A673 (cell line): ENCODE results near the gene CERK. TPM values are rescaled to one million over a fixed set of nuclear protein-coding genes. Genes with fewer than 3 reads are reported as not detected.

ENCODE experiments used
- BruUV-seq: library from RNA; stranded (reverse); fragments of 400-500 nt; replicated peaks from 2 replicates; lab custom pipeline; 2021; lab: Mats Ljungman, UMichigan
- CTCF ChIA-PET: fragments of 300-600 bp; sonication (Branson Sonifier 250); formaldehyde crosslinking; loops from one replicate; lab custom pipeline; 2022; ENCODE audit warnings: antibody characterized with exemption; lab: Charles Lee
- POLR2A ChIA-PET: fragments of 300-600 bp; sonication (Branson Sonifier 250); formaldehyde crosslinking; loops from one replicate; lab custom pipeline; 2022; ENCODE audit warnings: antibody characterized with exemption; ENCODE audit not compliant: low non-redundant PET; lab: Charles Lee
- DNase-seq: peaks from one replicate; pipeline ENCODE4 v3.0.0-alpha.2; 2015; ENCODE audit warnings: low spot score
- H3K27ac ChIP-seq: fragments of 200-600 bp; sonication (generic); 2 replicates; pipeline ENCODE4 v1.5.1; 2016; ENCODE audit warnings: mixed run types, low read depth, mild to moderate bottlenecking, mixed read lengths, antibody characterized with exemption, low read length; ENCODE audit not compliant: poor library complexity, severe bottlenecking
- H3K27me3 ChIP-seq: fragments of 200-600 bp; sonication (generic); replicated peaks from 2 replicates; pipeline ENCODE4 v1.6.1; 2017; ENCODE audit warnings: mixed run types, low read depth, mild to moderate bottlenecking, mixed read lengths, antibody characterized with exemption, low read length; ENCODE audit not compliant: insufficient read depth, poor library complexity
- H3K36me3 ChIP-seq: fragments of 200-600 bp; sonication (generic); 2 replicates; pipeline ENCODE4 v1.6.1; 2016; ENCODE audit warnings: mixed run types, mild to moderate bottlenecking, mixed read lengths, antibody characterized with exemption, low read length; ENCODE audit not compliant: insufficient read depth, poor library complexity, severe bottlenecking
- H3K4me1 ChIP-seq: fragments of 200-600 bp; sonication (generic); 2 replicates; pipeline ENCODE4 v1.6.1; 2017; ENCODE audit warnings: mixed run types, mild to moderate bottlenecking, mixed read lengths, antibody characterized with exemption, low read length; ENCODE audit not compliant: insufficient read depth, poor library complexity, severe bottlenecking
- H3K4me3 ChIP-seq: fragments of 200-600 bp; sonication (generic); 2 replicates; pipeline ENCODE4 v1.5.1; 2016; ENCODE audit warnings: low read depth, mixed run types, mild to moderate bottlenecking, mixed read lengths, low read length; ENCODE audit not compliant: poor library complexity, severe bottlenecking
- H3K9me3 ChIP-seq: fragments of 200-600 bp; sonication (generic); 2 replicates; pipeline ENCODE4 v1.6.1; 2016; ENCODE audit warnings: mixed run types, low read depth, mild to moderate bottlenecking, mixed read lengths, antibody characterized with exemption, low read length; ENCODE audit not compliant: poor library complexity, severe bottlenecking
- EZH2 ChIP-seq: fragments of 200-600 bp; sonication (generic); IDR thresholded peaks from 2 replicates; pipeline ENCODE4 v1.6.1; 2017; ENCODE audit warnings: borderline replicate concordance, low read depth, mild to moderate bottlenecking, mixed read lengths, antibody characterized with exemption, low read length; ENCODE audit not compliant: poor library complexity, severe bottlenecking
- intact Hi-C: fragments of 100-400 bp; cut with micrococcal nuclease; formaldehyde crosslinking; loops from one replicate; pipeline ENCODE4 v1.10.0; 2022; ENCODE audit not compliant: unreplicated experiment
- total RNA-seq: library from RNA; stranded (reverse); gene quantifications from 2 replicates; pipeline ENCODE4 v1.2.3, GENCODE V29; 2021
- TF ChIP-seq, protein P1 (sequence below): fragments of 300-800, 200-600 bp; sonication (generic); conservative IDR thresholded peaks from 2 replicates; pipeline ENCODE4 v1.5.1; 2017; ENCODE audit warnings: low read depth, mild to moderate bottlenecking, antibody characterized with exemption, low read length, moderate library complexity, mixed read lengths

Gene CERK
- total RNA-seq, 1 experiment from 2014 or later = 58.8 TPM

- TF ChIP-seq, protein P1, sequence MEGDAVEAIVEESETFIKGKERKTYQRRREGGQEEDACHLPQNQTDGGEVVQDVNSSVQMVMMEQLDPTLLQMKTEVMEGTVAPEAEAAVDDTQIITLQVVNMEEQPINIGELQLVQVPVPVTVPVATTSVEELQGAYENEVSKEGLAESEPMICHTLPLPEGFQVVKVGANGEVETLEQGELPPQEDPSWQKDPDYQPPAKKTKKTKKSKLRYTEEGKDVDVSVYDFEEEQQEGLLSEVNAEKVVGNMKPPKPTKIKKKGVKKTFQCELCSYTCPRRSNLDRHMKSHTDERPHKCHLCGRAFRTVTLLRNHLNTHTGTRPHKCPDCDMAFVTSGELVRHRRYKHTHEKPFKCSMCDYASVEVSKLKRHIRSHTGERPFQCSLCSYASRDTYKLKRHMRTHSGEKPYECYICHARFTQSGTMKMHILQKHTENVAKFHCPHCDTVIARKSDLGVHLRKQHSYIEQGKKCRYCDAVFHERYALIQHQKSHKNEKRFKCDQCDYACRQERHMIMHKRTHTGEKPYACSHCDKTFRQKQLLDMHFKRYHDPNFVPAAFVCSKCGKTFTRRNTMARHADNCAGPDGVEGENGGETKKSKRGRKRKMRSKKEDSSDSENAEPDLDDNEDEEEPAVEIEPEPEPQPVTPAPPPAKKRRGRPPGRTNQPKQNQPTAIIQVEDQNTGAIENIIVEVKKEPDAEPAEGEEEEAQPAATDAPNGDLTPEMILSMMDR = no peak
- TF ChIP-seq EZH2 = no peak
- Histone ChIP-seq H3K27me3 (no peaks in the 10 kb centered on the region), H3K9me3 (no peaks in the 10 kb centered on the region), H3K4me3 (no peak overlapping the region), H3K4me1 (peaks cover 16% of the 10 kb centered on the region), H3K27ac (peak overlapping the region; percentile 60), H3K36me3 (peaks cover 13% of the 10 kb centered on the region)
- intact Hi-C loops = no loop called here
- ChIA-PET CTCF (interaction anchor here (1.4 kb wide), 1 partner anchor 167 kb away, joined by 3 read pairs; no protein-coding TSS in a partner anchor), POLR2A (no interaction called here)
- DNase-seq = peak; percentile 65
- no TSS peak for BruUV-seq
Observed at GRCh38 chr22:46730568-46731245, 7.3 kb downstream of the CERK start.

- BruUV-seq = no TSS peak
- Histone ChIP-seq H3K9me3 (no peaks in the 10 kb centered on the region), H3K36me3 (peaks cover 19% of the 10 kb centered on the region), H3K4me3 (no peak overlapping the region), H3K27ac (peak overlapping the region; percentile 50), H3K4me1 (peaks cover 14% of the 10 kb centered on the region), H3K27me3 (no peaks in the 10 kb centered on the region)
- CTCF ChIA-PET = no interaction called here
- POLR2A ChIA-PET = interaction anchor here (0.6 kb wide), 1 partner anchor 158 kb away, joined by 3 read pairs; no protein-coding TSS in a partner anchor
- DNase-seq = no peak
- TF ChIP-seq, protein P1 = no peak
- TF ChIP-seq EZH2 = no peak
- intact Hi-C loops = no loop called here
Observed at GRCh38 chr22:46728470-46728869, 9.6 kb downstream of the CERK start.

DNA sequence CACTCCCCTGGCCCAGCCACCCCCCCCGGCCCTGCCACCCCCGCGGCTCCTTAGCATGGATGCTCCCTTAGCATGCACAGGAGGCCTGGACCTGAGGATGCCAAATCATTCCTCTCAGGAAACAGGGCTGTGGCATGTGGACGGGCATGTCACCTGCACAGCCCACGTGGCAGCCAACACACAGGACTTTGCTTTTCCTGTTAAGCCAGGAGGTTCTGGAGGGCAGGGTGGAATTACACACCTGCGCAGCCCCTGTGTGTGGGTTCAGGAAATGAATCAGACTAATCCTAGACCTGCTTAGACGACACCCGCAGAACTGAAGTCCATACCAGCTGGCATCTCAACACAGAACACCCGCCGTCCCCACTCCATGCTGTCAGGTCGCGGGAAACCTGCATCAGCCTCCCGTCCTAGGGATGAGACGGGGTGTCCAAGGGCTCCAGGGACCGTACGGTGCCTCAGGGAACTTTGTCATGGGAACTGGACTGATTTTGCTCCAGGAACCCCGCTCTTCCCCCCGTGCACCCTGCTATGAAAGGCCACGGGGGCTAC is 10.2 kb downstream of the CERK start:
- no peak for TF ChIP-seq EZH2
- TF ChIP-seq, protein P1 = no peak
- no peak for DNase-seq
- ChIA-PET CTCF (no interaction called here), POLR2A (interaction anchor here (0.6 kb wide), 1 partner anchor 157 kb away, joined by 3 read pairs; no protein-coding TSS in a partner anchor)
- Histone ChIP-seq H3K27ac (no peak overlapping the region), H3K36me3 (peaks cover 19% of the 10 kb centered on the region), H3K4me1 (peaks cover 14% of the 10 kb centered on the region), H3K9me3 (no peaks in the 10 kb centered on the region), H3K4me3 (no peak overlapping the region), H3K27me3 (no peaks in the 10 kb centered on the region)
- intact Hi-C loops = no loop called here
- no TSS peak for BruUV-seq
